Rectal smooth muscle tissue (tissue), 1 donor: ENCODE data around the gene CRABP1.
"Not testable (repeated sequence)": the region's sequence is repeated elsewhere in the genome, so short reads cannot be mapped to it uniquely, and the experiment has no call there.

Experiments
- H3K27ac ChIP-seq: one replicate; pipeline ENCODE4 v1.7.0; 2013; ENCODE audit warnings: low read depth, low read length, inconsistent platforms
- H3K27me3 ChIP-seq: one replicate; pipeline ENCODE4 v1.7.0; 2013; ENCODE audit warnings: low read length; ENCODE audit not compliant: control insufficient read depth, insufficient read depth
- H3K36me3 ChIP-seq: one replicate; pipeline ENCODE4 v1.7.0; 2013; ENCODE audit warnings: low read length; ENCODE audit not compliant: control insufficient read depth, insufficient read depth
- H3K4me1 ChIP-seq: one replicate; pipeline ENCODE4 v1.7.0; 2013; ENCODE audit warnings: low read length; ENCODE audit not compliant: control insufficient read depth, insufficient read depth
- H3K4me3 ChIP-seq: one replicate; pipeline ENCODE4 v1.7.0; 2013; ENCODE audit warnings: low read length
- H3K9ac ChIP-seq: one replicate; pipeline ENCODE4 v1.7.0; 2013; ENCODE audit warnings: low read length

Gene CRABP1

GRCh38 chr15:78372880-78373279 is 32.7 kb downstream of the CRABP1 start:
- Histone ChIP-seq H3K4me3 (no peak overlapping the region), H3K27ac (no peak overlapping the region), H3K27me3 (no peaks in the 10 kb centered on the region), H3K4me1 (no peaks in the 10 kb centered on the region), H3K9ac (no peak overlapping the region), H3K36me3 (no peaks in the 10 kb centered on the region)

- Histone ChIP-seq H3K27me3 (no peaks in the 10 kb centered on the region), H3K36me3 (no peaks in the 10 kb centered on the region), H3K9ac (no peak overlapping the region), H3K4me3 (peak overlapping the region; percentile 32), H3K4me1 (no peaks in the 10 kb centered on the region), H3K27ac (no peak overlapping the region)
Observed at GRCh38 chr15:78374436-78375393, 34.6 kb downstream of the CRABP1 start.

DNA sequence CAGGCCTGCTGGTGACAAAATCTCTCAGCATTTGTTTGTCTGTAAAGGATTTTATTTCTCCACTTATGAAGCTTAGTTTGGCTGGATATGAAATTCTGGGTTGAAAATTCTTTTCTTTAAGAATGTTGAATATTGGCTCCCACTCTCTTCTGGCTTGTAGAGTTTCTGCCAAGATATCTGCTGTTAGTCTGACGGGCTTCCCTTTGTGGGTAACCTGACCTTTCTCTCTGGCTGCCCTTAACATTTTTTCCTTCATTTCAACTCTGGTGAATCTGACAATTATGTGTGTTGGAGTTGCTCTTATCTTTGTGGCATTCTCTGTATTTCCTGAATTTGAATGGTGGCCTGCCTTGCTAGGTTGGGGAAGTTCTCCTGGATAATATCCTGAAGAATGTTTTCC is 40.0 kb downstream of the CRABP1 start:
- H3K27me3 ChIP-seq, H3K4me1 ChIP-seq, H3K27ac ChIP-seq, H3K36me3 ChIP-seq, H3K9ac ChIP-seq, H3K4me3 ChIP-seq: not testable (repeated sequence)

- Histone ChIP-seq H3K4me1 (peaks cover under 1% of the 10 kb centered on the region), H3K27me3 (no peaks in the 10 kb centered on the region), H3K27ac (no peak overlapping the region), H3K4me3 (no peak overlapping the region), H3K9ac (no peak overlapping the region), H3K36me3 (no peaks in the 10 kb centered on the region)
Observed at GRCh38 chr15:78382114-78382880, 42.1 kb downstream of the CRABP1 start.

DNA sequence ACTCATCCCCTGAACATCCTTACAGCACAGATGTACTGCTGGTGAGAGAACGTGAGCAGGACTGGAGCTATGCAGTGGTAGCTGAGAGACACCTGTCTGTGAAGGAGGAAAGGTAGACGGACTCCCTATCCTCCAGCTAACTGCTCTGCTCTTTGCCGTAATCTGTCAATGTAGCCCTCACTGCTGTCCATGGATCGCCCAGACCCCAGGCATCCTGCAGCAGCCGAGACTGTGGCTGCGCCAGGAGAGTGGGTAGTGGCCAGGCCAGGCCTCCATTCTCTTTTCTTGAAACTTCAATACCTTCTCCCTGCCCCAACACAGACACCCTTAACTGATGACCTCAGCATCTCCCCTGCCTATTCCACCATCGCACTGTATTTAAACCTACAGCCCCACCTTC is 44.5 kb downstream of the CRABP1 start:
- Histone ChIP-seq H3K4me1 (peaks cover 7% of the 10 kb centered on the region), H3K4me3 (no peak overlapping the region), H3K27me3 (no peaks in the 10 kb centered on the region), H3K36me3 (no peaks in the 10 kb centered on the region), H3K27ac (no peak overlapping the region), H3K9ac (no peak overlapping the region)

DNA sequence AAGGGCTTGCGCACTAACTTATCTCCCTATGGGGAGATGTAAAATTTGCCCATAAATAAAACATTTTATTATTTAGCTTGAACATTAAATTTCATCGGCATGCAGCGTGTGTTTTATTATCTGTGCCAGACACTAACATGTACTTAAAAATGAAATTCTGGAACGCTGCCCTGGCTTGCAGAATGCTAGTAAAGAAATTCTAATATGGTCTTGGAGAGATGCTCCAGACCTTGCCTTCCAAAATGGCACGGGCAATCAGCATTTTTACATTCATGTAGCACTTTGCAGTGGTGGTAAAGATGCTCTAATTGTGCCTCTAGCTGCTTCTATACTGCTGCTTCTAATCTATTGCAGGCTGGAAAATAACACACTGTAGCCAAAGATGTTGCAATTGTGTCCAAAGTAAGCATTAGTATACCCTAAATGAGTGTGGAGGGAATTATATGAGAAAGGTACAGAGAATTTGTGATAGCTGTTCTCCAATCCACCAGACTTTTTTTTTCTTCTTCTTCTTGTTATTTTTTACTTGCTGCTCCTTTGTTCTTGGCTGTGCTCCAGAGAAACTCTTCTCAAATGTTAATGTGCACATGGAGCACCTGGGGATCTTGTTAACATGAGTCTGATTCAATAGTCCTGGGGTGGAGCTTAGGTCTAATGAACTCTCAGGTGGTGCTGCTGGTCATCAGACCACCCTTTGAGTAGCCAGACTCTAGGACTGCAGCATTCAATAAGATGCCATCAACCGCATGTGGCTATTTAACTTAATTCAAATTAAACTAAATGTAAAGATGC is 47.3 kb downstream of the CRABP1 start:
- peaks cover 7% of the 10 kb centered on the region for H3K4me1 ChIP-seq
- H3K4me3 ChIP-seq: no peak overlapping the region
- no peaks in the 10 kb centered on the region for H3K36me3 ChIP-seq
- no peaks in the 10 kb centered on the region for H3K27me3 ChIP-seq
- no peak overlapping the region for H3K27ac ChIP-seq
- no peak overlapping the region for H3K9ac ChIP-seq

- H3K27ac ChIP-seq: no peak overlapping the region
- no peak overlapping the region for H3K9ac ChIP-seq
- H3K27me3 ChIP-seq: no peaks in the 10 kb centered on the region
- no peaks in the 10 kb centered on the region for H3K36me3 ChIP-seq
- H3K4me1 ChIP-seq: peaks cover 7% of the 10 kb centered on the region
- no peak overlapping the region for H3K4me3 ChIP-seq
Observed at GRCh38 chr15:78388865-78389264, 48.7 kb downstream of the CRABP1 start.

- no peaks in the 10 kb centered on the region for H3K36me3 ChIP-seq
- no peaks in the 10 kb centered on the region for H3K27me3 ChIP-seq
- H3K4me1 ChIP-seq: peaks cover 7% of the 10 kb centered on the region
- H3K27ac ChIP-seq: no peak overlapping the region
- no peak overlapping the region for H3K9ac ChIP-seq
- no peak overlapping the region for H3K4me3 ChIP-seq
Observed at GRCh38 chr15:78389322-78389721, 49.2 kb downstream of the CRABP1 start.

DNA sequence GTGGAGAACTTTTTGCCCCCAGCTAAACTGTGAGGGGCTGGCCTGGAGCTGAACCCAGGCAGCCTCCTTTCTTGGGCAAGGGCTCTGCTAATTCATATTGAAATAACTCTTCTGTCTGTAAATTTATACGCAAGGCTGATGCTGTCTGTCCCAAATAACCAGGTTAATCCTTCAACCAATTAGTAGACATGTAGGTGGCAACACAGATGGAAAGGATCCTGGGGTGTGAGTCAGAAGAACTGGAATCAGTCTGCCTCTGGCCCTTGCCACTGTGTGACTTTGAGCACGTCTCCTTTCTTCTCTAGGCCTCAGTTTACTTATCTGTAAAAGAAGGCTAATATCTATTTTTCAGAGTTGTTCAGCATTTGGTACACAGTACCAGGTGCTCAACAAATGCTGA is 49.6 kb downstream of the CRABP1 start:
- H3K4me3 ChIP-seq: no peak overlapping the region
- H3K27ac ChIP-seq: no peak overlapping the region
- H3K36me3 ChIP-seq: no peaks in the 10 kb centered on the region
- H3K9ac ChIP-seq: no peak overlapping the region
- H3K27me3 ChIP-seq: no peaks in the 10 kb centered on the region
- H3K4me1 ChIP-seq: peaks cover 7% of the 10 kb centered on the region

- Histone ChIP-seq H3K9ac (no peak overlapping the region), H3K27me3 (no peaks in the 10 kb centered on the region), H3K27ac (no peak overlapping the region), H3K4me1 (peaks cover 7% of the 10 kb centered on the region), H3K4me3 (no peak overlapping the region), H3K36me3 (no peaks in the 10 kb centered on the region)
Observed at GRCh38 chr15:78390242-78390641, 50.1 kb downstream of the CRABP1 start.

- Histone ChIP-seq H3K27ac (no peak overlapping the region), H3K9ac (no peak overlapping the region), H3K27me3 (no peaks in the 10 kb centered on the region), H3K4me1 (peaks cover 7% of the 10 kb centered on the region), H3K36me3 (no peaks in the 10 kb centered on the region), H3K4me3 (no peak overlapping the region)
Observed at GRCh38 chr15:78390826-78391225, 50.7 kb downstream of the CRABP1 start.

- no peak overlapping the region for H3K9ac ChIP-seq
- peaks cover 7% of the 10 kb centered on the region for H3K4me1 ChIP-seq
- H3K4me3 ChIP-seq: no peak overlapping the region
- no peaks in the 10 kb centered on the region for H3K27me3 ChIP-seq
- H3K36me3 ChIP-seq: no peaks in the 10 kb centered on the region
- H3K27ac ChIP-seq: no peak overlapping the region
Observed at GRCh38 chr15:78391781-78392180, 51.6 kb downstream of the CRABP1 start.
